NCI-H1105 (cell line): ENCODE results near the gene B4GALNT2.
"Not testable (repeated sequence)": the region's sequence is repeated elsewhere in the genome, so short reads cannot be mapped to it uniquely, and the experiment has no call there.

ENCODE experiments used
- DNase-seq: peaks from one replicate; lab custom pipeline; 2025; lab: John Stamatoyannopoulos, UW

The B4GALNT2 gene

DNA sequence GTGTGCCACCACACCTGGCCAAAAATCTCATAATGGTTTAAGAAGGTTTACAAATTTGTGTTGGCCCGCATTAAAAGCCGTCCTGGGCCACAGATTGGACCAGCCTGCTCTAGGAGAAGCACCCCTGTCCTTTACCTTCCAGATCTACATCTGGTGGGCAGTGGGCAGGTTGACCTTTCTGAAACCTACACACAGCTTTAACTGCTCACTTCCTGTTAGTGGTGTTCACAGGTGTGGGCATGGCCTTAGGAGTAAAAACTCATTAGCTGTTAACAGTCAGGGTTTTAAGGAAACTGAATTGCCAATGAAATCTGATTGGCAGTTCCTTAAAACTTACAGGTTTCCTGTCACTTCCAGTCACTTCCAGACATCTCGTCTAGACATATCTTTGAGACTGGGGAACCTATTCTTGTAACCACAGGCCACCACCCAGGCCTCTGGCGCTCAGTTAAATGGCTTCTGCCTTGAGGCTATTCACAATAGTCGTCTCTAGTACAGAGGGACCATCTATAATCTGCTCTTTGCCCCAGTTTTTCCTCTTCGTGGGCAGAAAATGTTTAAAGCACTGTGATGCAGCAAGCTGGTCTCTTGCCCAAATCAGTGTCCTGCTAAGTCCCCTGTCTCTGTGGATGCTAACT, 48.5 kb downstream of the B4GALNT2 start:
- no peak for DNase-seq

GRCh38 chr17:49183341-49183740, 50.8 kb downstream of the B4GALNT2 start:
- no peak for DNase-seq

GRCh38 chr17:49183801-49184200, 51.2 kb downstream of the B4GALNT2 start:
- DNase-seq = no peak

DNA sequence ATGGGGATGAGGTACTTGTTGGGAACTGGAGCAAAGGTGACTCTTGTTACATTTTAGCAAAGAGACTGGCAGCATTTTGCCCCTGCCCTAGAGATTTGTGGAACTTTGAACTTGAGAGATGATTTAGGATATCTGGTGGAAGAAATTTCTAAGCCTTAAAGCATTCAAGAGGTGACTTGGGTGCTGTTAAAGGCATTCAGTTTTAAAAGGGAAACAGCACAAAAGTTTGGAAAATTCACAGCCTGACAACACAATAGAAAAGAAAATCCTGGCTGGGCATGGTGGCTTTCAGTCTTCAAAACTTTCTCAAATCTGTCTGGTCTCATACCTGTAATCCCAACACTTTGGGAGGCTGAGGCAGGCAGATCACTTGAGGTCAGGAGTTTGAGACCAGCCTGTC, 52.0 kb downstream of the B4GALNT2 start:
- DNase-seq = not testable (repeated sequence)

- DNase-seq = not testable (repeated sequence)
These were observed 52.8 kb downstream of the B4GALNT2 start for GRCh38 chr17:49185381-49185780.

GRCh38 chr17:49187301-49187700, 54.7 kb downstream of the B4GALNT2 start:
- DNase-seq = no peak

DNA sequence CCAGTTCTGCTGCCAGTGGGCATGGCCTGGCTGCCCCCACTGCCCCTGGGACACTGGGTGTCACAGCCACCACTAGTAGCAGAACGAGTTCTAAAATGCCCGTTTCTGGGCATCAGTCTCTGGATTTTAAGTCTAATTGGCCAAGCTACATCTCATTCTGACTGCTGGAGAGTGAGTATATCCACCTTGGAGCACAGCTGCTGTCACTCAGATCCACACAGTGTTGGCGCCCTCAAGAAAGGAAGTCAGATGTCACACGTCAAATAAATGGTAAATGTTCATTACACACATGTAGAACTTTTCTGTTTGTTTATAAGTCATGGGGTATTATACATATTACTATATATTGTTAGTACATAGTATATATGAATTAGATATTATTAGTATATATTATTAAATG, 58.4 kb downstream of the B4GALNT2 start:
- DNase-seq = no peak

DNA sequence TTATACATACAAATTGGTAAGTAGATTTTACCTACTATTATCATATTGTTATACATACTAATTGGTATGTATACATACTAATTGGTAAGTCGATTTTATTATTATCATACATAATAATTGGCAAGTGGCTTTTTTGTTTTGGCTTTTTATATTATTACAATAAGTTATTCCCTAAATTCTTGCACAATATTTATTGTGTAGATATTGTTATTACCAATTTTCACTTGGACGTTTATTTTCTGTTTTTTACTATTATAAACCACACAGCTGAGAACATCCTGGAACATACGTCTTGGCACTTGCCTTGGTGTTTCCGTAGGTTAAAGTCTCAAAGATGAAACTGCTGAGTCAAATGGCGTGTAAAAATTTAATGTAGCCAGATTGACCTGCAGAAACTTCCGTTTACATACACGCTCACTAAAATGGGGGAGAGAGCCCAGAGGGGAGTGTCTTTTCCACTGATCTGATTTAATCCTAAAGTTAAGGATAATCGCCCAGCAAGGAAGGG, 58.9 kb downstream of the B4GALNT2 start:
- no peak for DNase-seq

DNA sequence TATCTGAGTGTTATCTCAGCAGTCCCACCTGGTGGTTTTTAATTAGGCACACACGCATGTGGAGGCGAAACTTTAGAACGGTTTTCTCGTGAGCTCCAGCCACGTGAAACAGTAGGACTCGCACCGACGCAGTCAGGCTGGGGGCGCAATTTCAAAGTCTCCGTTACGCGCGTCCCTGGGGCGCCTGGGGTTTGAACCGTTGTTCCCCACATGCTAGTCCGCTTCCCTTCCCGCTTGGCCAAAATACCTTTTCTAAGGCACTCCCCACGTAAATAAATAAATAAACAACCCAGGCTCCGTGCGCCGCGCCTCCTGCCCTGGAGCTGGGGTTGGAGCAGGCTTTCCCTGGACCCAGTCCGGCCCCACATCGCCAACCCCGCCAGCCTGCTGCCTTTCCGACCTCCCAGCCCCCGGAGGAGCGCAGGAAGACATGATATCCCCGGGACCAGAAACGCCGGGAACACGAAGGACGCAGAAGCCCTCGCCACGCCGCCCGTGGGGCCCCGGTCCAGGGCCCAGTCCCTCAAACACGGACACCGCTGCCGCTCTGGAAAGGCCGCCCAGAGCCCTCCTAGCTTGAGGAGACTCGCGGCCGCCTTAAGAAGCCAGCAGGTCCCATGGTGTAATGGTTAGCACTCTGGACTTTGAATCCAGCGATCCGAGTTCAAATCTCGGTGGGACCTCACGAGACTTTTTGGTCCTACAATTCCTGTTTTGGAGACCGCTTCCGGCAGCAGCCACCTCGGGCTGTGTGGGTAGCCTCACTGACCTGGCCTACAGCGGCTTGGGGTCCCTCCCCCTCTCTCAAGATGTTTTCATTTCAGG, 59.6 kb downstream of the B4GALNT2 start:
- peak; percentile 73 for DNase-seq

DNA sequence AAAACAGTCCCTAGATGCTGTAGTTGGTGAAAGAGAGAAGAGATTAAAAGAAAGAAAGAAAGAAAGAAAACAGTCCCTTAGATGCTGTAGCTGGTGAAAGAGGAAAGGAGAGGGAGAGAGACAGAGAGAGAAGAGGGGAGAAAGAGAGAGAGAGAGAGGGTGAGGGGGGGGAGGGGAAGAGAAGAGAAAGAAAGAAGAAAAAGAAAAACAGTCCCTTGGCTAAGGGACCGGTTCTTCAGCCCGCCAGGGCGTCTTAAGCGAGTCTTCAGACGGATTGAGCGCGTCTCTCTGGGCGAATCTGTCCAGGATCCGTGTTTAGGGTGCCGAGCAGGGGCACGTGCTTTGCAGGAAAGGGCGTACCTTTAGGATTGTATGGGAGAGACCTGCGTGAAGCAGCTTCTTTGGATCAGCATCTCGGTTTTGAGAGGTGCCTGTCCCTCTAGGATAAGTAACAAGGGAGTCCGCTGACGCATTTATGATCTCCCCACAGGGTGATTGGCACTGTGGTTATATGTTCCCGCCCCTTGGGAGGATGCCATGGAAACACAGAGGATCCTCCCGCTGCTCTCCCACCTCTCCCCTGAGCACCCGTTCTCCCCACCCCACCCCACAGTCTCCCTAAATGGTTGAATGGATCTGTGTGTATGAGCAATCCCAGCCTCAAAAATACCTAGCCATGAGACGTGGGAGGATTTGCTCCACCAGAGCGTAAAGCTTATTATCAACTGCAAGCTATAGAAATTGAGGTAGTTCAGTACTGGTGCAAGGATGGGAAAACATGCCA, 61.1 kb downstream of the B4GALNT2 start:
- DNase-seq = peak; percentile 44

DNA sequence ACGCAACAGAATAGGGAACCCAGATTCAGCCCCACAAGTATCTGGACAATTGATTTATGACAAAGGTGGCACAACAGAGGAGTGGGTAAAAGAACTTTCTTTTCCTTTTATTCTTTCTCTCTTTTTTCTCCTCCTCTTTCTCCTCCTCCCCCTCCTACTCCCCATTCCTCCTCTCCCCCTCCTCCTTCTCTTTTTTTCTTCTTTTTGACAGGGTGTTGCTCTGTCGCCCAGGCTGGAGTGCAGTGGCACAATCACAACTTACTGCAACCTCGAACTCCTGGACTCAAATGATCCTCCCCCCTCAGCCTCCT, 61.7 kb downstream of the B4GALNT2 start:
- DNase-seq = no peak

DNA sequence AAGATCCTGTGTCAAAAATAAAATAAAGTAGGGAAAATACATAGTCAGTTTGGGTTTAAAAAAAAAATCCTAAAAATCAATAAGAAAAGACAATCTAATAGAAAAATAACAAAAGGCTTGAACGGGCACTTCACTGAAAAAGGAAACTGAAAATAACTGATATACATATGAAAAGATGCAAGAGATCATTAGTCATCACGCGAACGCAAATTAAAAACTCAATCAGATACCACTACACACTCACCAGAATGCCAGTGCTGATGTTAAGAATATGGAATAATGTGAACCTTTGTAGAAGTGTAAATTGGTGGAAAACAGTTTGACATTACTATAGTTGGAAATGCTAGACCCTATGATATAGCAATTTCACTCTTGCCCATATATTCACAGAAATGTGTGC, 63.2 kb downstream of the B4GALNT2 start:
- DNase-seq = no peak

DNA sequence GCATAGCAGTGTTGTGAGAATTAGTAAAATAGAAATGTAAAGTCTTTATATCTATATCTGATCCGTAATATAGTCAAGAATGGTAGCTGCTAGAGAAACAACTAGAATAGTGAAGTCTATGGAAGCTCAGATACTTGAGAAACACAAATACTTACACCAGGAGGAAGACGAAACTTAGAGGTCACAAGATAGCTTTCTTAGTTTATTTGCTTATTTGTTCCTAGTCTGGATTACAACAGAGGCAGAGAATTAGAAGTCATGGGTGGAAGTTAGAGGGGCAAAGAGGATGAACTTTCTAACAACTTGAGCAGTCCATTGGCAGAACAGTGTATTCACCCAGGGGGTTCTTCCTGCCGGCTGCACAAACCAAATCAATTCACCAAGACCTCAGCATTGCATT, 64.0 kb downstream of the B4GALNT2 start:
- no peak for DNase-seq

DNA sequence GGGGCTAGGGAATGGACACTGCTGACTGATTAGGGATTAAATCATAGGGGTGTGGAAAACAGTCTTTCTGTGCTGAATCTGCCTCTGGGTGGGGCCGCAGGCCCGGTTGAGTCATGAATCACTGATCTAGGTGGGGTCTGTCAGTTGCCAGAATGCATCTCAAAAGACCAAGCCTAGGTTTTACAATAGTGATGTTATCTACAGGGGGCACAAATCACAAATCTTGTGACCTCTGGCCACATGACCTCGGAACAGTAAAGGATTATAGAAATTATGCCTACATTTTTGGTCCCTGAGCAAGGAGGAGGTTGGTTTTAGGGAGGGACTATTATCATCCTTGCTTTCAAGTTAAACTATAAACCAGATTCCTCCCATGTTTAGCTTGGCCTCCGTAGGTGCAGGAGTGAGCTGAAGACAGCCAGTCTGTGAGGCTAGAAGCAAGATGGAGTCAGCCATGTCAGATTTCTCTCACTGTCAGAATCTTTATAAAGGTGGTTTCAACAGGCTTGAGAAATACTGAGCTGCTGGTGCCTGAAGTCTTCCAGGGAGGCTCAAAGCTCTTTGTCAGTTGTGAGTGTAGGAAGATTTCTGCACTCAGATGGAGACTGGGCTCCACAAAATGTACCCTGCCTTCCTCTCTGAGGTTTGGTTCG, 64.9 kb downstream of the B4GALNT2 start:
- no peak for DNase-seq

DNA sequence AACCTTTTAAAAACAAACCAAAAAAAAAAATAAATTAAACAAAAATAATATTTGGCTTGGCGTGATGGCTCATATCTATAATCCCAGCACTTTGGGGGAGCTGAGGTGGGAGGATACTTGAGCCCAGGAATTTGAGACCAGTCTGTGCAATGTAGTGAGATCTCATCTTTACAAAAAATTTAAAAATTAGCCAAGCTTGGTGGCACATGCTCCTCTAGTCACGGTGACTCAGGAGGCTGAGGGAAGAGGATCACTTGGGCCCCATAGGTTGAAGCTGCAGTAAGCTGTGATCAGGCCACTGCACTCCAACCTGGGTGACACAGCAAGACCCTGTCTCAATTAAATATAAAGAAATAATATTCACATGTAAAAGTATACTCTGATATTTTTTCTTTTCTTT, 65.6 kb downstream of the B4GALNT2 start:
- DNase-seq = no peak

DNA sequence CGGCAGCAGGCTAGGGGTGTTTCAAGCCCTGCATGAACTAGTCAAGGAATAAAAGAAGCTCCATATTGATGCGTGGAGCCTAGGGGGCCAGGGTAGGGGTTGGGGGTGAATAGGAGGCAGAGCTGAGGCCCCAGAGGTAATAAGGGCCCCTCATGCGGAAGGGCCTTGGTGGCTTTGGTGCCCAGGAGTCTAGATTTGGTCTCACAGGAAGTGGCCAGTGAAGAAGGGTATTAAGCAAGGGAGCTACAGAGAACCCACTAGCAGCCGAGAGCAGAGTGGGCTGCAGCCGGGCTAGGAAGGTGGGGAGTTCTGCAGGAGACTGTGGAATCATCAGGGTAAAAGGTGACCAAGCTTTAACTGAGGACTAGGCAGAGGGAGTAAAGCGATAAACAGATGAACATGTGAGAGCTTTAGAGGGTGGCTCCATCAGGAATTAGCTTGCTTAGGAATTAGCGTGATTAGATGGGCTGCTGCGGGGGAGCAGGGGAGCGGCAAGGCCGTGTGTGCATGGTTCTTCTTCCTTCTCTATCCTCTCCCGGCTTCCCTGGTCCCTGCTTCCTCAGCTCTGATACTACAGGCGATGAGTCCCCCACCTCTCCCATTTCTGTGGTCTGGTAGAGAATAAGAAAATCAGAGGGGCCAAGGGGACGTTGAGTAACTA, 68.0 kb downstream of the B4GALNT2 start:
- DNase-seq = no peak

- no peak for DNase-seq
These were observed 68.9 kb downstream of the B4GALNT2 start for GRCh38 chr17:49201481-49201927.

DNA sequence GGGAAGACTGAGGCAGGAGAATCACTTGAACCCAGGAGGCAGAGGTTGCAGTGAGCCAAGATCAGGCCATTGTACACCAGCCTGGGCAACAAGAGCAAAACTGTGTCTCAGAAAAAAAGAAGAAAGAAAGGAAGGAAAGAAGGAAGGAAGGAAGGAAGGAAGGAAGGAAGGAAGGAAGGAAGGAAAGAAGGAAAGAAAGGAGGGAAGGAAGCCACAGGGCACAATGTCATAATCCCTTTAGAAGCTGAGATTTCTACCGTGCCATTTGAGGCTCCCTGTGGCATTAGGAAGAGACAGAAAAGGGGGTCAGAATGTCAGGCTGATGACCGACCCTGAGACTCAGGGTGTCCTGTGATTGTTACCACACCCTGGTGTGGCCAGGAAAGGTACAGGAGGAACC, 71.2 kb downstream of the B4GALNT2 start:
- DNase-seq = no peak

GRCh38 chr17:49204516-49204915, 71.9 kb downstream of the B4GALNT2 start:
- DNase-seq = no peak

DNA sequence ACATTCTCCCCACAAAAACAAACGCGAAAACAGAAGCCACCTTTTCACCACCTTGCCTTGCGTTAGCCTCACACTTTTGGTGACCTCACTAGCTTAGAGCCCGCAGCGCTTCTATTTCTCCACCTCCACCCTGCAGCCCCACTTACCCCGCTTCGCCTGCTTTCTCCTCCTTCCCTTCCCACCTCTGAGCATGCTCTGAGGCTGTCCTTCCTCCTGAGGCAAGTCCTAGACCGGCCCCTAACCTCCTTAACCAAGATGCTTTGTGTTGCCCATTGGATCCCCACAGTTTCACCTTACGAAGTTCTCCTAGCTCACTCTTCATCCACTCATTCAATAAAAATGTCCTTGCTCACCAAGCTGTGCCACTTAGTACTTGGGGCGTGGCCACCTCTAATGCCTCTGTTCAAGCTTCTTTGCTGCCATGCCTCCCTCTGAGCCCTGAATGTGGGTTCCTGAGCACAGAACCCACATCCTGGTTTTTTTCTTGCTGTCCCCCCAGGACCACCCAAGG, 76.5 kb downstream of the B4GALNT2 start:
- no peak for DNase-seq
